HG03039 (cell line): Measurements from ENCODE around the gene TREH.
"Not testable (repeated sequence)": the region's sequence is repeated elsewhere in the genome, so short reads cannot be mapped to it uniquely, and the experiment has no call there.

Experiments used
- ATAC-seq: cut with Tn5 transposase; IDR thresholded peaks from one replicate; pipeline ENCODE4 v1.9.1; 2021; ENCODE audit warnings: mild to moderate bottlenecking, moderate library complexity; ENCODE audit not compliant: unreplicated experiment

The TREH gene

GRCh38 chr11:118699506-118700220, 20.2 kb upstream of the TREH start:
- no peak for ATAC-seq

GRCh38 chr11:118697346-118697745, 17.9 kb upstream of the TREH start:
- ATAC-seq = no peak

GRCh38 chr11:118696673-118697226, 17.3 kb upstream of the TREH start:
- ATAC-seq = no peak

GRCh38 chr11:118694771-118695170, 15.3 kb upstream of the TREH start:
- ATAC-seq = no peak

GRCh38 chr11:118694185-118694584, 14.7 kb upstream of the TREH start:
- ATAC-seq = no peak

- ATAC-seq = no peak
Measured at GRCh38 chr11:118691926-118692830, 12.7 kb upstream of the TREH start.

- ATAC-seq = no peak
Measured at GRCh38 chr11:118690553-118691304, 11.3 kb upstream of the TREH start.

- peak; percentile 67 for ATAC-seq
Measured at GRCh38 chr11:118689852-118690552, 10.6 kb upstream of the TREH start.

GRCh38 chr11:118689503-118689851, 10.0 kb upstream of the TREH start:
- no peak for ATAC-seq

GRCh38 chr11:118688851-118689502, 9.5 kb upstream of the TREH start:
- no peak for ATAC-seq

GRCh38 chr11:118688339-118688738, 8.9 kb upstream of the TREH start:
- ATAC-seq = not testable (repeated sequence)

- ATAC-seq = no peak
Measured at GRCh38 chr11:118687906-118688305, 8.5 kb upstream of the TREH start.

- no peak for ATAC-seq
Measured at GRCh38 chr11:118684187-118684586, 4.7 kb upstream of the TREH start.

GRCh38 chr11:118682939-118683338, 3.5 kb upstream of the TREH start:
- not testable (repeated sequence) for ATAC-seq

- no peak for ATAC-seq
Measured at GRCh38 chr11:118682372-118682771, 2.9 kb upstream of the TREH start.

- ATAC-seq = not testable (repeated sequence)
Measured at GRCh38 chr11:118678908-118679307, 542 bp downstream of the TREH start.

- ATAC-seq = no peak
Measured at GRCh38 chr11:118677977-118678376, 1.5 kb downstream of the TREH start.

GRCh38 chr11:118674082-118674435, 5.4 kb downstream of the TREH start:
- no peak for ATAC-seq

GRCh38 chr11:118673361-118674081, 5.9 kb downstream of the TREH start:
- no peak for ATAC-seq
